ENCODE results near the gene MAD1L1.

MAD1L1 gene

DNA sequence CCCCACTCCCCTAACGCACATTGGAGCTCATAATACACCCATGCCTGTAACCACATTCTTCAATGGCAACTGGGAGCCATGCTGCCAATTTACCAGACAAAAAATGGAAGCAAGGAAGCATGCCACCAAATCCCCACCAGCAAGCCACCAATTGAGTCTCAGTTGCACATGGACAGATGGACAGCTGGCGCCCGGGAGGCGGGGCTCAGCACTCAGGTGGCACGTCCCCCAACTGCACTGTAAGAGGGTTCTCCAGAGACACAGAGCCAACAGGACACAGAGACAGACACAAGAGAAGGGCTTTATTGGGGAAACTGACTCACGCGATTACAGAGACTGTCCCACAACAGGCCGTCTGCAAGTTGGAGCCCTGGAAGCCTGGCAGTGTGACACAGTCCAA lies 2.5 kb downstream of the MAD1L1 start:
- no peak for DNase-seq (ENCODE audit: low read depth, low spot score)
- H3K4me3 ChIP-seq, result no peak overlapping the region
- TF ChIP-seq EZH2 (IDR thresholded peaks at IDR 0.05) (no peak), POLR2AphosphoS5 (IDR thresholded peaks at IDR 0.05; ENCODE audit: borderline replicate concordance, low read depth, low read length) (no peak), FOXP2 (optimal IDR thresholded peaks at IDR 0.05; ENCODE audit: control extremely low read depth, extremely low read length, insufficient read depth) (no peak)
- peaks cover 47% of the 10 kb centered on the region for H3K36me3 ChIP-seq (ENCODE audit: insufficient read depth, low read length)
- H3K9me3 ChIP-seq (ENCODE audit: low read depth, low read length), result no peaks in the 10 kb centered on the region
- H3K27ac ChIP-seq, result no peak overlapping the region
- no peak overlapping the region for H3K9ac ChIP-seq (ENCODE audit: insufficient read length)

DNA sequence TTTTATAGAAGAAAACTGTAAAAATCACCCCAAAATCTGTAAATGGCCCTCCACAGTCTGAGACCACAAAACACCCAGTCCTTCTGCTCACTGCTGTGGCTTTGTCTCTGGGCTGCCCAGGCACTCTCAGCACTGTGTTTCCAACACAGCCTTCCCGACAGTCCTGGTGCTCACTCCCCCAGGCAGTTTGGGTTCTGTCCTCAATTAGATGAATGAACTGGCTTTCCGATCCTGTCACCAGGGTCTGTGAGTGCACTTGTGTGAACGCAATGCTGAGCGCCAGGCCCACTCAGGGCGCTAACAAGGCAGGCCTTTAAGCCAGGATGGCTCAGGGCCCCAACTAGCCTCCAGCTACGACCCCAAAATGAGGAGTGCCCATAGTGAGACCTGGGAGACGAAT lies 3.3 kb downstream of the MAD1L1 start:
- no peak for DNase-seq (ENCODE audit: low read depth, low spot score)
- Histone ChIP-seq H3K36me3 (ENCODE audit: insufficient read depth, low read length) (peaks cover 46% of the 10 kb centered on the region), H3K4me3 (no peak overlapping the region), H3K9me3 (ENCODE audit: low read depth, low read length) (no peaks in the 10 kb centered on the region), H3K9ac (ENCODE audit: insufficient read length) (no peak overlapping the region), H3K27ac (no peak overlapping the region)
- TF ChIP-seq EZH2 (IDR thresholded peaks at IDR 0.05) (no peak), FOXP2 (optimal IDR thresholded peaks at IDR 0.05; ENCODE audit: control extremely low read depth, extremely low read length, insufficient read depth) (no peak), POLR2AphosphoS5 (IDR thresholded peaks at IDR 0.05; ENCODE audit: borderline replicate concordance, low read depth, low read length) (no peak)

- DNase-seq (ENCODE audit: low read depth, low spot score), result no peak
Measured at GRCh38 chr7:2228921-2229320, 3.8 kb downstream of the MAD1L1 start.

DNA sequence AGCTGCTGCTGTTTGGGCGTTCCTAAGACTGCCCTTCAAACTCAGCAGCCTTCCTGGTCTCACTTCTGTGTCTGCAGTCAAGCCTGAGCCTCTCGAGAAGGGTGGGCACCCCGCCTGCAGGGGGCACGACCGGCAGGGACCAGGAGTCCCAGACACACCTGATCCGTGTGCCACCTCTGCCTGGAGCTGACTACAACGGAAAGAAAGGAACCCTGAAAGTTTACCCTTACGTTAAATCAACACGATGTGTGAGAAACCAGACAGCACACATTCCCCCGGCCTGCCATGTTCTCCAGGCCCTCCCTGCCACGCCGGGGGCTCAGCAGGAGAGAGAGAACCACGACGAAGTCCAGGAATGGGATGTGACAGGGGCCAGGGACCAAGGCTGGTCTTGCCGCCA lies 5.0 kb downstream of the MAD1L1 start:
- no peak overlapping the region for H3K27ac ChIP-seq
- peaks cover 43% of the 10 kb centered on the region for H3K36me3 ChIP-seq (ENCODE audit: insufficient read depth, low read length)
- TF ChIP-seq FOXP2 (optimal IDR thresholded peaks at IDR 0.05; ENCODE audit: control extremely low read depth, extremely low read length, insufficient read depth) (no peak), POLR2AphosphoS5 (IDR thresholded peaks at IDR 0.05; ENCODE audit: borderline replicate concordance, low read depth, low read length) (no peak), EZH2 (IDR thresholded peaks at IDR 0.05) (no peak)
- H3K9me3 ChIP-seq (ENCODE audit: low read depth, low read length), result no peaks in the 10 kb centered on the region
- H3K4me3 ChIP-seq, result no peak overlapping the region
- no peak for DNase-seq (ENCODE audit: low read depth, low spot score)
- no peak overlapping the region for H3K9ac ChIP-seq (ENCODE audit: insufficient read length)

More at GRCh38 chr7:2228921-2229320, 3.8 kb downstream of the MAD1L1 start:
- TF ChIP-seq FOXP2 (optimal IDR thresholded peaks at IDR 0.05; ENCODE audit: control extremely low read depth, extremely low read length, insufficient read depth) (no peak), POLR2AphosphoS5 (IDR thresholded peaks at IDR 0.05; ENCODE audit: borderline replicate concordance, low read depth, low read length) (no peak), EZH2 (IDR thresholded peaks at IDR 0.05) (no peak)
- no peak overlapping the region for H3K9ac ChIP-seq (ENCODE audit: insufficient read length)
- no peaks in the 10 kb centered on the region for H3K9me3 ChIP-seq (ENCODE audit: low read depth, low read length)
- no peak overlapping the region for H3K4me3 ChIP-seq
- H3K36me3 ChIP-seq (ENCODE audit: insufficient read depth, low read length), result peaks cover 43% of the 10 kb centered on the region
- no peak overlapping the region for H3K27ac ChIP-seq

DNA sequence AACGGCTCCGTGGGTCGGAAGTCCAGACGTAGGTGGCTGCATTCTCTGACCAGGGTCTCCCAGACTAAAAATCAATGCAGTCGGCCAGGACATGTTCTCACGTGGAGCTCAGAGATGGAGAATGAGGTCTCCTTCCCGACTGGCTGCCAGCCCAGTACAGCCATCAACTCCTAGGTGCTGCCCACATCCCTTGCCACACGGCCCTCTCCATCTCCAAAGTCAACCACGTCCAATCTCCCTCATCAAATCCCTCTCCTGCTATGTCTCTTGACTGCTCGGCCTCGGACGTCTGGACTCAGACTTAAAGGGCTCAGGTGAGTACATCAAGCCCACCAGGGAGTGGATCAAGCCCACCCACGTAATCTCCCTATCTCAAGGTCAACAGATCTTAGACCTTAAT lies 6.9 kb downstream of the MAD1L1 start:
- no peak for DNase-seq (ENCODE audit: low read depth, low spot score)
- no peak overlapping the region for H3K4me3 ChIP-seq
- H3K36me3 ChIP-seq (ENCODE audit: insufficient read depth, low read length), result peaks cover 47% of the 10 kb centered on the region
- TF ChIP-seq EZH2 (IDR thresholded peaks at IDR 0.05) (no peak), FOXP2 (optimal IDR thresholded peaks at IDR 0.05; ENCODE audit: control extremely low read depth, extremely low read length, insufficient read depth) (no peak), POLR2AphosphoS5 (IDR thresholded peaks at IDR 0.05; ENCODE audit: borderline replicate concordance, low read depth, low read length) (no peak)
- H3K9ac ChIP-seq (ENCODE audit: insufficient read length), result no peak overlapping the region
- no peaks in the 10 kb centered on the region for H3K9me3 ChIP-seq (ENCODE audit: low read depth, low read length)
- H3K27ac ChIP-seq, result no peak overlapping the region

- Histone ChIP-seq H3K4me3 (no peak overlapping the region), H3K36me3 (ENCODE audit: insufficient read depth, low read length) (peaks cover 47% of the 10 kb centered on the region), H3K9me3 (ENCODE audit: low read depth, low read length) (no peaks in the 10 kb centered on the region), H3K9ac (ENCODE audit: insufficient read length) (no peak overlapping the region), H3K27ac (no peak overlapping the region)
- DNase-seq (ENCODE audit: low read depth, low spot score), result no peak
- no peak for TF ChIP-seq POLR2AphosphoS5 (IDR thresholded peaks at IDR 0.05; ENCODE audit: borderline replicate concordance, low read depth, low read length)
- TF ChIP-seq FOXP2 (optimal IDR thresholded peaks at IDR 0.05; ENCODE audit: control extremely low read depth, extremely low read length, insufficient read depth), result no peak
- no peak for TF ChIP-seq EZH2 (IDR thresholded peaks at IDR 0.05)
Measured at GRCh38 chr7:2225336-2225735, 7.4 kb downstream of the MAD1L1 start.

GRCh38 chr7:2224934-2225333 lies 7.8 kb downstream of the MAD1L1 start:
- Histone ChIP-seq H3K9me3 (ENCODE audit: low read depth, low read length) (no peaks in the 10 kb centered on the region), H3K27ac (no peak overlapping the region), H3K36me3 (ENCODE audit: insufficient read depth, low read length) (peaks cover 44% of the 10 kb centered on the region), H3K9ac (ENCODE audit: insufficient read length) (no peak overlapping the region), H3K4me3 (no peak overlapping the region)
- DNase-seq (ENCODE audit: low read depth, low spot score), result no peak
- TF ChIP-seq EZH2 (IDR thresholded peaks at IDR 0.05) (no peak), FOXP2 (optimal IDR thresholded peaks at IDR 0.05; ENCODE audit: control extremely low read depth, extremely low read length, insufficient read depth) (no peak), POLR2AphosphoS5 (IDR thresholded peaks at IDR 0.05; ENCODE audit: borderline replicate concordance, low read depth, low read length) (no peak)

- Histone ChIP-seq H3K4me3 (no peak overlapping the region), H3K9ac (ENCODE audit: insufficient read length) (no peak overlapping the region), H3K27ac (no peak overlapping the region), H3K9me3 (ENCODE audit: low read depth, low read length) (no peaks in the 10 kb centered on the region), H3K36me3 (ENCODE audit: insufficient read depth, low read length) (peaks cover 40% of the 10 kb centered on the region)
- TF ChIP-seq POLR2AphosphoS5 (IDR thresholded peaks at IDR 0.05; ENCODE audit: borderline replicate concordance, low read depth, low read length), result no peak
- TF ChIP-seq FOXP2 (optimal IDR thresholded peaks at IDR 0.05; ENCODE audit: control extremely low read depth, extremely low read length, insufficient read depth), result no peak
- TF ChIP-seq EZH2 (IDR thresholded peaks at IDR 0.05), result no peak
- no peak for DNase-seq (ENCODE audit: low read depth, low spot score)
Measured at GRCh38 chr7:2224491-2224928, 8.2 kb downstream of the MAD1L1 start.

DNA sequence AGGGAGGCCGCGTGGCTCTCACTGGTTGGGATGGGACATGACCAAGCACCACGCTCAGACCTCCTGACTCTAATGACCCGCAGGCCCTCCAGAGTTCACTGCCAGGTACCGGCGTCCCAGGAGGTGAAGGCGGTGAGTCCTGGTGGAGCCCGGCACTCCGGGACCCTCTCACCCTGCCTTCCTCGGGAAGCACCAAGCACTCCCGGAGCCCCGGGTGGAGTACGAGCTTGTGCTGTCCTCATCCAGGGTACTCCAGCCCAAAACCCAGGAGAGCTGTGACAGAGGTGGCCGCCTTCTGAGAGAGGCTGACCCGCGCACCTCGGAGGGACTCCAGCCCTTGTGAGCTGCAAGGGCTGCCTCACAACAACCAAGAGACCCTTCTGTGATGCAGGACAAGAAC lies 9.4 kb downstream of the MAD1L1 start:
- Histone ChIP-seq H3K9me3 (ENCODE audit: low read depth, low read length) (no peaks in the 10 kb centered on the region), H3K9ac (ENCODE audit: insufficient read length) (no peak overlapping the region), H3K4me3 (no peak overlapping the region), H3K36me3 (ENCODE audit: insufficient read depth, low read length) (peaks cover 37% of the 10 kb centered on the region; the same call in 1 of the 2 replicates), H3K27ac (no peak overlapping the region)
- no peak for DNase-seq (ENCODE audit: low read depth, low spot score)
- TF ChIP-seq EZH2 (IDR thresholded peaks at IDR 0.05) (no peak), FOXP2 (optimal IDR thresholded peaks at IDR 0.05; ENCODE audit: control extremely low read depth, extremely low read length, insufficient read depth) (no peak), POLR2AphosphoS5 (IDR thresholded peaks at IDR 0.05; ENCODE audit: borderline replicate concordance, low read depth, low read length) (no peak)
